Kidney glomerular epithelial cell (primary cell): ENCODE results near the gene DCAF15.

ENCODE experiments used
- DNase-seq: peaks from one replicate; lab custom pipeline; 2025; lab: John Stamatoyannopoulos, UW

The DCAF15 gene

GRCh38 chr19:13931391-13932148, 20.7 kb upstream of the DCAF15 start:
- DNase-seq = no peak

GRCh38 chr19:13932149-13932637, 20.1 kb upstream of the DCAF15 start:
- DNase-seq = no peak

- no peak for DNase-seq
Observed at GRCh38 chr19:13932911-13933393, 19.4 kb upstream of the DCAF15 start.

- no peak for DNase-seq
Observed at GRCh38 chr19:13934785-13935109, 17.6 kb upstream of the DCAF15 start.

- DNase-seq = no peak
Observed at GRCh38 chr19:13935765-13936510, 16.4 kb upstream of the DCAF15 start.

DNA sequence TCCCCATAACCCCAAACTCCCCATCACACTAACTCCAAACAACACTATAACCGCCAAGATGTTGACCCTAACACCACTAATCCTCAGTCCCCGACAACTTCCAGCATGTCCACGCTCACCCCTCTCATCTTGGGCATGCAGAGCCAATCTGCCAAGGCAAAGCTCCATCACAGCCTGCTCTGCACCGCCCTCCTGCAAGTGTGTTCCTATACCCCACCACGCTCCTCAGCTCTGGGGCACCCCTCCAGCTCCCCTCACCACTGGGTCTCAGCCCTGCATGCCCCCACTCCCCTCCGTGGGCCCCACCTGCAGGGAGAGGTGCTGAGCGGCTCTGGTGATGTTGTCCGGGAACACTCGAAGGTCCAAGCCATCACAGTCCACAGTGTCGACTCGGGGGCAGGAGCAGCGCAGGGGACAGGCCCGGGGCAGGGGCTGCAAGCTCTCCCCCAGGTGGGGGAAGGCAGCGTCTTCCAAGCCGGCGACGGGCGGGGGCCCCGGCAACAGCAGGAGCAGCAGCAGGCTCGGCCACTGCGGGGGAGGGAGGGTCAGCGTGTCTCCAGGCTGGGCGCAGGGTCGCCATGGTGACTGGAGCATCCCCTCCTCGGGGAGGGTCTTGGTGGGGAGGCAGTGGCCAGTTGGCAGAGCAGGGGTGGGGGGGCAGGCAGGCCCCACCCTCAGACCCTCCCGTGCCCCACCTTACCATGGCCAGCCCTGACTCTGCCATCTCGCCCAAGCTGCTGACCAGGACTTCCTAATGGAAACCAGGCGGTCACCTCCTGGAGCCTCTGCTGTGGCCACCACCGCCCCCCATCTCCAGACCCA, 14.6 kb upstream of the DCAF15 start:
- DNase-seq = no peak

DNA sequence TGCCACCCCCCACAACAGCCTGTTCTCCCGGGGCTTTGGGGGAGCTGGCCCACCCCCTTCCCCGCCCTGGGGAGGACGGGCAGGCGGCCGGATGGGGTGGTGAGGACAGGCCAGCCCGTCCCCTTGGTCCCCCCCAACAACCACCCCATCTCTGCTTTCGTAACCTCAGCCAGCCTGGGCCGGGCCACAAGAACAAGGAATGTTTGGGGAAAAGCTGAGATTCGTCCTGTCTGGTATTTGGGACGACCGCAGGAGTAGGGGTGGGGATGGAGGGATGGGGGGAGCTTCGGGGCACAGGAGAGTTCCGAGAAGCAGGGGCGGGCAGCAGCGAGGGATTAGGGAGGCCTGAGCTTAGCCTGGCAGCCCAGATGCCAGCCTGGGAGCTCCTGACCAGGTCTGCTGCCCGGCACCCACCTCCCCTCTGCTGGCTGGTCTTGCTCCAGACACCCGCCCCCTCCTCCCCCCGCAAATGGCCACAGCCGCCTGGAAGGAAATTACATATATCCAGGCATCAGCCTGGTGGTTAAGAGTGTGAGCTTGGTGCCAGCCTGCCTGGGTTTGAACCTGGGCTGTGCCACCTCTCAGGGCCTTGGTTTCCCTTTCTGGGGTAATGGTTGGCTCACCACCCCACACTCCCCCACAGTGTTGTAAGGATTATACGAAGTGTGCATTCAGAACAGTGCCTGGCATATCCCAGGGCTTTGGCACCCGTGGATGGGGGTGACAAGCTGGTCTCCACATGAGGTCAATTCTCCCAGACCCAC, 13.8 kb upstream of the DCAF15 start, which contains the start of gene PODNL1:
Gene PODNL1 (minus strand): TSS at position 117 of the 764 bp plus-strand sequence. CDS start 236 bp downstream, outside the sequence.
- DNase-seq = no peak

DNA sequence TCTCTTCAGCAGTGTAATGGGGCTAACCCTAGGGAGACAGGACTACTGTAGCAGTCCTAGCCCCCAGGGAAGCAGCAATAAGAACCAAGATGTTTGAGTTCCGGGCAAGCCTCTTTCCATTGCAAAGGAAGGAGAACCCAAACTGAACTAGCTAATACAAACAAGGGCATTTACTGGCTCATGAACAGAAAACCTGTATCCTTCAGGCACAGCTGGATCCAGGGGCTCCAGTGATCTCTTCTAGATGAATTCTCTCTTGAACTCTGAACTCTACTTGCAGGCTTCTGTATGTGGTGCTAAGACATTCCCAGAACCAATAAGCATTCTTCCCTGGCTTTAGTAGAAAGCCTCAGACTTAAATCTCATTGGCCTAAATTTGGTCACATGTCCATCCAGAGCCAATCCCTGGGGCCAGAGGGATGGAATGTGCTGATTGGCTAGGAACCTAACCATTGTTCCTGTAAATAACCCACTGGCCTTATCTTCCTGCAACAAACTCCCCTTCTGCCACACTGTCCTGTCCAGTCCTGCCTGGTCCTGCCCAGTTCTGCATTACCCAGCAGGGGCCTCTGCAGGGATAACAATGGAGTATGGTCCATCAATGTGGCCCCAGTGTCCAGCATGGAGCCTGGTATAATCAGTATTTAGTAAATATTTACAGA, 10.2 kb upstream of the DCAF15 start:
- no peak for DNase-seq

GRCh38 chr19:13946414-13946813, 5.9 kb upstream of the DCAF15 start:
- DNase-seq = no peak

GRCh38 chr19:13951043-13951442, 1.3 kb upstream of the DCAF15 start:
- DNase-seq = no peak

DNA sequence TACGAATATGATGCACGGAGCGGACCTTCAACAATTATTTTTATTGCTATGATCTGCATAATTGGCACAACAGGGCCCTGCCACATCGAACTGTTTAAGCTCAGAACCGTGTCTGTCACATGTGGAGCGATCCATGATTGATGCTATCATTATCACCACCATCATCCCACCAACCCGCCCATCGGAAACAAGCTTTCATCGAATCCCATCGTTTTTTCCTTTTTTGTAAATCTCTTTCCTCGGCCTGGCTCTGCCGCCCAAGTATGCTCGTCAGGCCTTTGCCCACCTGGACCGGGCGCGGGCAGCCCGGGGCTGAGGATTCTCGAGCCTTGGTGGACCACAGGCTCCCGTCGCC, 533 bp upstream of the DCAF15 start:
- DNase-seq = no peak

- DNase-seq = peak; percentile 17
Observed at GRCh38 chr19:13952931-13953531, 722 bp downstream of the DCAF15 start.

GRCh38 chr19:13954185-13954584, 1.9 kb downstream of the DCAF15 start:
- DNase-seq = no peak

- no peak for DNase-seq
Observed at GRCh38 chr19:13955662-13956364, 3.5 kb downstream of the DCAF15 start.

- no peak for DNase-seq
Observed at GRCh38 chr19:13956365-13956744, 4.0 kb downstream of the DCAF15 start.

DNA sequence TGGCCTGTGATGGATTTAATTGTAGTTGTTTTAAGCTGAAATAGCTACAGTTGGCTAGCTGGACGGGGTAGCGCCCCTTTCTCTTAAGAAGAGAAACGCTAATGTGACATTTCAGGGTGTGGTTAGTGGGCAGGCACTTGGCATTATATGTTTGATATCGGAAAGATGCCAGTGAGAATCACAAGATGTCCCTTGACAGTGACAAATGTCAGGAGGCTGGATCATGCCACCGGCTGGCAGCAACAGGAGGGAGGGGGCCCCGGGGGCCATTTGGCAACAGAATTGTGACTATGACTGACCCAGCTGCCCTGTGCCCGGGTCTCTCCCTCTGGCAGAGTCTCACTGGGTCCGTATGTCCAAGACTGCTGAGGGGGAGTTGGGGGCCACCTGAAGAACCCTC, 4.7 kb downstream of the DCAF15 start:
- DNase-seq = no peak

GRCh38 chr19:13958043-13958442, 5.7 kb downstream of the DCAF15 start:
- no peak for DNase-seq

- no peak for DNase-seq
Observed at GRCh38 chr19:13959141-13959961, 7.0 kb downstream of the DCAF15 start.
